ENCODE measurements around the gene CNIH2.

DNA sequence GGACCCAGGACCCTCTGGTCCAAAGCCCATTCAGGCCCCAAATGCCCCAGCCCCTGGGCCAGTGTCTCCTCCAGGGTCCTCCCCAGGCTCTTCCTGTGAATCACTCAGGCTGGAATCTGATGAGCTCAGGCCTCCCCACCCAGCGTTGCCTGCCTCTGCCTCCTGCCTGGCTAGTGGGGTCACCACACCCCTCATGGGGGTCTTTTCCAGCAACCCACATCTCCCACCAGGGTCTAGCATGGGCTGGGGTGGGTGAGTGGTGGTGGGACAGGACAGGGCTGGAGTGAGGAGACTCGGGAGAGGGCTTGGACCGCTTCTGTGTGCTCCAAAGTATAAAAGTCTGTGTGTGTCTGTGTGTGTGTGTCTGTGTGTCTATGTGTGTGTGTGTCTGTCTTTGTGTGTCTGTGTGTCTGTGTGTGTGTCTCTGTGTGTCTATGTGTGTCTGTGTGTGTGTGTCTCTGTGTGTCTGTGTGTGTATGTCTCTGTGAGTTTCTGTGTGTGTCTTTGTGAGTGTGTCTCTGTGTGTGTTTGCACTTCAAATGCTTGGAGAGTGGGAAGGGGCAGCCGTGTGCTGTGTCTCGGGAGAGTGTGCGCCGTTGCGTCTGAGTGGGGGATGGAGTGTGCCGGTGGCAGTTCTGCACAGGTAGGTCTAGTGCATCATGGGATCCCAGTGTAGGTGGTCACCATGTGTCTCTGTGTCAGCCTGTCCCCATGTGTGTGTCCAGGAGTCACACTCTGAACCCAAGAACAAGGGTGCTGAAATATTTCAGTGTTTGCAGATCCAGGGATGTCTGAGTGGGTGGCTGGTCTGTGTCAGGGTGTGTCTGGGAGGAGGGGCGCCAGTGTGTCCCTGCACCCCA, 49.4 kb downstream of the CNIH2 start:
- TF ChIP-seq GATA2 (IDR thresholded peaks at IDR 0.05; ENCODE audit: low read depth, low read length) (no peak), GATA3 (IDR thresholded peaks at IDR 0.05; ENCODE audit: low read depth, low read length) (no peak)
